GM21529 (cell line): ENCODE measurements around the gene CPNE4.
A peak's percentile ranks its signal among the peaks of the same experiment; 100 is the strongest.

ENCODE experiments used
- ATAC-seq: cut with Tn5 transposase; IDR thresholded peaks from one replicate; pipeline ENCODE4 v1.9.1; 2021; ENCODE audit not compliant: unreplicated experiment

The CPNE4 gene

DNA sequence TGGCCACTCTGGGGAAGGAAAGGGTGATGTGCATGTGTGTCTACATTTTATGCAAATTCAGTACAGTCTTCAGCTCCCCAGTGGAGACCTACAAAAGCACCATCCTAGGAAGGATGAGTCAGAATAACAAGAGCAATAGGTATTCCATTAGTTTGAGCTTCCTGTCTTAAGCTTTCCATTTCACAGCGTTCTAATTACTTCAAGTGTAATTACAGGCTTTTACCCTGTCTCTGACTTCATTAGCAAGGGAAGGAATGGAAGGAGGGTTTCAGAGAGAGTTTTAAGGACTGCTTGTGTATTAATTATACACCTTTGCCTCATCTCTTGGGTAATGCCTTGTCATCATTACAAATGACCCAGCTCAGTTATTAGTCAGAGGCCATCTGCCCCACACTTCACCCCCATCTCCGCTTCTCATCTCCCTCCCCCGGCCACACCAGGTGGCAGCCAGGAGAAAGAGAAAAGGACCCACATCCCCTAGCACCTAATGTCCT lies 329.2 kb downstream of the CPNE4 start:
- peak; percentile 85 for ATAC-seq

DNA sequence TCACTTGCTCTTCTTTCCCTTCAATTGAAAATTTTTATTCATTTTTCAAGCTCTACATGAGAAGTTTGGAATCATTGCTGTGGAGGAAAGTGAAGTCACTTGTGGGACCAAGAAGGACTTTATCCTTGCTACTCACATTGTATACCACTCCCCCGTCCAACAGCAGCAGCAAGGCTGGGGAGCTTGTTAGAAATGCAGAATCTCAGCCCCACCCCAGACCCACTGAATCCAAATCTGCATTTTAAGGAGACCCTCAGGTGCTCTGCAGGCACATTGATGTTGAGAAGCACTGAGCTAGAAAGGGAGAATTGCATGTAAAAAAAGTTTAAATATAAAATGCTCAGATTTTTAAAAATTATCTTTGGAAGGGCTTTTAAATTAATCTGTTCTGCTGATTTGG lies 329.7 kb downstream of the CPNE4 start:
- ATAC-seq = no peak

DNA sequence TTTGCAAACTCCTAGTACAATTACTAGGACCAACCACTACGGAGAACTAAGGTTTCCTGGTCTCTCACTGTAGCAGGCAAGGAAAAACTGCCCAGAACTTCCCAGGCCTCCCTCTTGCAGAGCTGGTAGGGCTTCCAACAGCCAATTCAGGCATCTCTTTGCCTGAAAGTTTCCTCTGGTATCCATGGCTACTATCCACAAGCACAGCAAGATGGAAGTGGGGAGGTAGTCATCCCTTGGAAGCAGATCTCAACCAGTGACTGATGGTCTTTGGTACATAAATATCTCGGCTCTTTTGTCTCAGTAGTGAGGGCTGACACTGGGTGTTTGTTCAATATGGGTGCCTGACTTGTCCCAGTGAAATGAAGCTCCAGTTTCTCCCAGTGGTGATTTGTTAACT lies 330.7 kb downstream of the CPNE4 start:
- no peak for ATAC-seq

DNA sequence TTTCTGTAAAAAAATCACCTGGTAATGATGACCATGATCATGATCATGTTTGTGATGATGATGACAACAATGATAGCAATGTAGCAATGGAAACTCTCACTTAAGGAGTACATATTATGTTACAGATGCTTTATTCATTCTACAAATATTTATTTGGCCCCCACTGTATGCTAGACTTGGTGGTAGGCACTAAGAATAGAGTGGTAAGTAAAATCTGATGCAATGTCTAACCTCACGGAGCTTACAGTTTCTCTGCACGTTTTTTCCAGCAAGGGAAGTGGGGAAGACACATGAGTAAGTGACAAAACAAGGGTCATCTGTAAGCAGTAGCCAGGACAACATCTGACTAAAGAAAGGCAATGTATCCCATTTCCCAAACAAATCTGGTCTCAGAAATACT lies 332.7 kb downstream of the CPNE4 start:
- ATAC-seq = no peak

DNA sequence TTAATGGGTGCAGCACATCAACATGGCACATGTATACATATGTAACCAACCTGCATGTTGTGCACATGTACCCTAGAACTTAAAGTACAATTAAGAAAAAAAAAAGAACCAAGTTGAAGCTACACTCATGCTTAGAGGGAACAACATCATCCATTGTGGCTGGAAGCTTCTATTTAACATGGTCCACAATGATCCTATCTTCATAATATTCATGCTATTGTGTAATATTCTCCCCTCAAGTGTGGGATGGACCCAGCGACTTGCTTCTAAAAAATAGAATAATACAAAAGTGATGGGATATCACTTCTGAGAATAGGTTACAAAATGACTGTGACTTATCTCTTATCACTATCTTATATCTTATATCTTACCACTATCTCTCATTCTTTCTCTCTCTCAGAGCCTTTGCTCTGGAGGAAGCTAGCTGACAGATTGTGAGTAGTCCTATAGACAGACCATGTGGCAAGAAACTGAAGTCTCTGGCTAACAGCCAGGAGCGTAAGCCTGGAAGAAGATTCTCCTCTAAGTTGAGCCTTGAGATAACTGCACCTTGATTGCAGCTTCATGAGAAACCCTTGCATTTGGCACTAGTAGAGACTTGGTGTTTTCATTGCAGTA lies 333.6 kb downstream of the CPNE4 start:
- ATAC-seq = no peak

DNA sequence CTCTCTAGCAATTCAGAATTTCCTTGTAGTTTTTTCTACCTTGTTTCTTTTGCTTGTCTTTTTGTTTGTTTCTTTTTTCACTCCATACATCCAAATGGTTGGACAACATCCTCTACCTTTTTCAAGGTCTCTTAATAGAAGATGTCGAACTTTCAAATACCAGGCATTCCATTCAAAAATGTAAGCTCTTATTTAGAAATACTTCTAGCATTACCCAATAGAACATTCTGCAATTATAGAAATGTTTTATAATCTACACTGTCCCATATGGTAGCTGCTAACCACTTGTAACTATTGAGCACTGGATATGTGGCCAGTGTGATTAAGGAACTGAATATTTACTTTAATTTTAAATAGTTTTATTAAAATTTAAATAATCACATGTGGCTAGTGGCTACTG lies 335.8 kb downstream of the CPNE4 start:
- no peak for ATAC-seq

DNA sequence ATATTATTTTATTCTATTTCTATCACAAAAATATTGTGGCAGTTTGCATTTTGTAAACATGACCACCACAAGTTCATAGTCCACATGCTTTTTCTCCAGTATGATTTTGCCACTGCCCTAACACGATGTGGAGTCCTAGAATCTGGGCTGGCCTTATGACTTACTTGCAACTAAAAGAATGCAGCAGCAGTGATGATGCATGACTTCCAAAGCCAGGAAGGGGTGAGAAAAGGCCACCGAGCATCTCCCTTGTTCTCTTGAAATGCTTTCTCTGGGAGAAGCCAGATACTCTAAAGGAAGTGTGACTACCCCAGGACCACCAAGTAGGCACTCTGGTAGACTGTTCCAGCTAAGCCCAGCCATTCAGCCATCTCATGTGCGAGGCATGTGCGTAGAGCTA lies 340.4 kb downstream of the CPNE4 start:
- ATAC-seq = no peak

DNA sequence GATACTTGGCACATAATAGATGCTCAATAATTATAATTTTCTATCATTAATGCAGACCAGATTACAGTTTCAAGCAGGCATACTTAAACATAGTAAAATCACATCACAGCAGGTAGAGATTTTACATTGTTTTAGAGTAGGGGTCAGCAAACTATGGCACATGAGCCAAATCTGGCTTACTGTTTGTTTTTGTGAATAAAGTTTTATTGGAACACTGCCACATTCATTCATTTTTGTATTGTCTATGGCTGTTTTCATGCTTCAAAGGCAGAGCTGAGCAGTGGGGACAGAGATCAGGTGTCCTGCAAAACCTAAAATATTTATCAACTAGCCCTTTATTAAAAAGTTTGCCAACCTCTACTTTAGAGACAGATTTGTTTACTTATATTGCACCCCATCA lies 342.5 kb downstream of the CPNE4 start:
- ATAC-seq = no peak

DNA sequence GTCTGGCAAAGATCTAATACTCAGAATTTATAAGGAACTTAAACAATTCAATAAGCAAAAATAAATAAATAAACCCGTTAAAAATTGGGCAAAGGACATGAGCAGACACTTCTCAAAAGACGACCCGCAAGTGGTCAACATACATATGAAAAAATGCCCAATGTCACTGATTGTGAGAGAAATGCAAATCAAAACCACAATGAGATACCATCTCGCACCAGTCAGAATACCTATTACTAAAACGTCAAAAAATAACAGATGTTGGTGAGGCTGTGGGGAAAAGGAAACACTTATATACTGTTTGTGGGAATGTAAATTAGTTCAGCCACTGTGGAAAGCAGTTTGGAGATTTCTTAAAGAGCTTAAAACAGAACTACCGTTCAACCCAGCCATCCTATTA lies 344.0 kb downstream of the CPNE4 start:
- ATAC-seq = peak; percentile 43

DNA sequence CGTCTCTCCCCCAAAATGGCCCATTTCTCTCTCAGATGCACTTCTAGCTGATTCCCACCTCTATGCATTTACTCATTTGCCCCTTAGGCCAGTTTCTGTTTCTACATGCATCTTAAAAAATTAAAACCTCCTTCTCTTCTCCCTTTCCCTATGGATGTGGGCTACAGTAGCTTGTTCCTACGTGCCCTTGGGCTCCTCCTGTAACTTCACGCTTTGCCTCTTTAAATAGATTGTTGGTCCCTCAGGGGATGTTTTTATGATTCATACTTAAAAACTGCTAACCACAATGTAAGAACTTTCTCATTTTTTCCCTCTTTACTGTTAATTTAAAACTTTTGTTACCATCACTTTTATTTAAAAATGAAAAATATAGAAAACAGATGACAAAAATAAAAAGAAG lies 346.4 kb downstream of the CPNE4 start:
- ATAC-seq = no peak

DNA sequence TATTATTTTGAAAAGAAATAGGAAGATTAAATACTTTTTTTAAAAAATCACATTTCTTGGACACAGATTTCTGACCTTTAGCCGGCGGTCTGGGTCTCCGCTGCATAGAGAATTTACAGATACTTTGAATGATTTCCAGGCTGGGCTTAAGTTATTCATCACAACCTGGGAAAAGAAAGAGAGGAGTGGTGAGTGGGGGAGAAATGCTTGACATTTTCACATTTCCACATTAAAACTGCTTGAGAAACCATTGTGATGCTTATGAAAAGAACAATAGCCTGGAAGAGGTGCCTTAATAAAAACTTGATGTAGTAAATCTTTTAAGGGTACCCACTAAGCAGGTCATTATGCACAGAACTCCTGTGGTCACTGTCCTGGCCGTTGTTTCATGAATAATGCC lies 365.2 kb downstream of the CPNE4 start:
- no peak for ATAC-seq

DNA sequence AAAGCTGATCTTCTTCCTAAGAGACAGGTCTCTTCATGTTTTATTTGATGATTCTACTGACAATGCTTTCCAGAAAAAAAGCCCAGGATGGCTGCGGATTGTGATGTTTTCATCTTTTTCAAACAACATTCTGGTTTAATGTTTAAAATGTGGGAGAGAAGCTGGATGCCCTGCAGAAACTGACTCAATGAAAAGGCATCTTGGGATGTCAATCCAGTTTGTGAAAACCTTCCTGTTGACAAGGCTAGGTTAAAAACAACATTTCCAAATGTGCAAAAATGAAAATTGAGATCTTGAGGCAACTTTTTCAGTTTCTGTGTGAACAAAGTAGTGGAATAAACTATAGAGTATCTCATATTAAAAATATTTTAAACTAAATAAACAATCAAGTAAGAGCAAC lies 376.0 kb downstream of the CPNE4 start:
- ATAC-seq = no peak

DNA sequence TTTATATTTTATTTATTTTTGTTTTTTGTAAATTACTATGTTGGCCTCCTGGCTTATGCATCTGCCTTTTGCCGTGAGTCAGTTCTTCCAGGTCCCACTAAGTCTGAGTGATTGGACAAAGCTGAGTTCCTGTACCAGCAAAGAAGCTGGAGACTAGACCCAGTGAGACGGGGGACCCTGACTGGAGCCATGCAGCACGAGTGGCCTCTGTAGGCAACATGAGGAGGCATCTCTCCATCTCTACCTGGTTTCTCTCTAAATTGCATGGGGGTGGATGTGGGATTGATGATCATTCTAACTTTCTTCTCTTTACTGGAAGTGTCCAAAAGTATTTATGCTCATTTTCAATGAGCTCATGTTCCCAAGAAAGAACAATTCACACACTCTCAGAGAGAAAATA lies 376.7 kb downstream of the CPNE4 start:
- no peak for ATAC-seq

DNA sequence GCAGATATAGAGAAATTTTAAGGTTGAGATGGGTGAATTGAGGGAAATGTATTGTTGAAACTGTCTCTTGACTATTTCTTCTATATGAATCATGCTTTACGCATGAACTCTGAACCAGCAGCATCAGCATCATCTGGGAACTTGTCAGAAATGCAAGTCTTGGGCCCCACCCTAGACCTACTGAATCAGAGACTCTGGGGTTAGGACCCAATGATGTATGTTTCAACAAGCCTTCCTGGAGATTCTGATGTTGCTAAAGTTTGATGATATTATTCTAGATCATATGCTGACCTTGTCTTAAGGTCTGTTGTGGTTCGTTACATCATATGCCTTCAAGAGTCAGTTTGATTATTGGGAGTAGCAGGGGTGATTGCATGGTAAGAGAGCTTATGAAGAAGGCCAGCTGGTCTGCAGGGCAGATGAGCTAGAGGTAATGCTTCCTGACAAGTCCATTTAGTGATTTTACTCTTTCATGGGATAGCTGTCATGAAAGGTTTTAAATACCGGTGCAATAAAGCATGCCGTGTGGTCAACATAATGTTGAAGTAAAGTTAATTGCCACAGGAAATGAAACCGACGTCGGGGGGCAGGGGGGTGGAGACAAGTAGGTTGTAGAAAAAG lies 379.6 kb downstream of the CPNE4 start:
- ATAC-seq = no peak

DNA sequence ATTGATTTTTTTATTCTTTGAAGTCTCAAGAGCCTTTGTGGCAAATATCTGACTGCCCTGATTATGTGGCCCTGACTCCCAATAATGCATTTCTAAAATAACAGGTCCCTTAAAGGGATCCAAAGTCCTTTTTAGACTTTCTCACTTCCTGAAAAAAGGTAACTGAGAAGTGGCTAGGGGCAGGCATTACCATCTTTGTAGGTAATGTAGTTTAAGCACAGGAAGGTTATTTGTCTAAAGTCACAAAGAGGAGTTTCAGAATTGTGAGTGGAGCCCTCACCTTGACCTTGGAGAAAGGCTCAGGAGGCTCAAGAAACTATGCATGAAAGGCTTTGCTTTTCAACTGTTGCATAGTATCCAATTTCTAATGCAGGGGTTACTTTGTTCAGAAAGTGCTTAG lies 389.2 kb downstream of the CPNE4 start:
- ATAC-seq = peak; percentile 57

DNA sequence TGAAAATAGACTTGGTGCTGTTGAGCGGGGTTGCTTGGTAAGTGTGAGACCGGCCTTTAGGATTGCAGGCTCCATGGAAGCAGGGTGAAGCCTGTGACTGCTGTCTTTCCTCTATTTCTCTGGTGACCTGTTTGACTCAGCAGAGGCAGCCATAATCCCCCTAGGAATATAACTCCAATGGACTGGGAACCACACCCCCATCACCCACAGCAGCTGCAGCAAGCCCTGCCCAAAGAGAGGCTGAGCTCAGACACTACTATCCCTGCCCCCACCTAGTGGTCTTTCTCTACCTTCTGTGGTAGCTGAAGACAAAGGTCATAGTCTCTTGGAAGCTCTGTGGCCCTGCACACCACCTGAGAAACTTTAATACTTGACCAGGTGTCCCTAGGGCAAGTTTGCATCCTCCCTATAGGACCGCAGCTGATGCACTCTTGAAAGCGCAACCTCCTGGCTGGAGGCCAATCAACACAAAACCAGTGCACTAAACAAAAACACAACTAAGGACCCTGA lies 398.5 kb downstream of the CPNE4 start:
- no peak for ATAC-seq

DNA sequence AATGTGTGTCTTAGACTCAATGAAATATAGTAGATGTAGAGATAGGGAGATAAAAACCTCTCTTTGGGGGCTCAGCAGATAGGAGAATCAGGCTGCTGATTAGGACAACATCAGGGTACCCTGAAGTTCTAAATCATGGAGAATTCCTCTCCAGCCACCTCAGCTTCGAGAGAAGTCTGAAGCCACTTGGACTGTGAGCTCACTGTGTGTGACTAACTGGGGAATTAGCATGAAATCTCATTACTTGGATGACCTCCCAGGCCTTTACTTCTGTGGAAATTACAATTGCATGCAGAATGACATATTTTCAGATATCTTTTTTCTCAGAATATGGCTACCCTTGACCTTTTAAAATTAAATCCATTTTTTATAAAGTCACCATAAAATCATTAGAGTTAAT lies 404.0 kb downstream of the CPNE4 start:
- ATAC-seq = no peak

DNA sequence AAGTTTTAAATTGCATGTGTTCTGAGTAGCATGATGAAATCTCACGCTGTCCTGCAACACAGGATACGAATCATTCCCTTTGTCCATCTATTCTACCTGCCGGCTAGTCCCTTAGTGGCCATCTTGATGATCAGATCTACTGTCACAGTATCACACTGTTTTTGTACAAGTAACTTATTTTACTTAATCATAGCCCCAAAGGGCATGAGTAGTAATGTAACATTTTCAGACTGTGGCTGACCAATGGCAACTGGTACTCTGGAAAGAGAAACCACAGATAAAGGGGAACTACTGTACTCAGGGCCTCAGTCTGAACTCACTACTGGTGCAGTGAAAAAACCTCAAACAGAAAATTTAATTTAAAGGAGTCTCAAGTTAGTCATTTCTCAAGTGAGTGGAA lies 404.7 kb downstream of the CPNE4 start:
- ATAC-seq = peak; percentile 98

DNA sequence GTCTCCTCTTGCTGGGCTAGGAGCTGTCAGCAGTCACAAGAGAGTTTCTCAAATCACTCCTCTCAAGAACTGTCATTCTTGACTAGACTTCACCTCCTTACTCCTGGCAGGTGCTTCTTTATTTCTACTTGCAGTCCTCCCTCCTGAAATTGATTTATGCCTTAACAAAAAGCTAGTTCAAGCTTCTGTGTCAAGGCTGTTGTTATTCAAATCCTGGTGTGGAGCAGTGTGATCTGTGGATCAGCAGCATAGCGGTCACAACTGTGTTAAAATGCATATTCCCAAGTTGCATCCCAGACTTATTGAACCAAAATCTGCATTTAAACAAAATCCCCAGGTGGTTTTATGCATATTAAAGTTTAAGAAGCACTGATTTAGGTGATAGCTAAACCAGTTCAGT lies 411.4 kb downstream of the CPNE4 start:
- ATAC-seq = no peak

DNA sequence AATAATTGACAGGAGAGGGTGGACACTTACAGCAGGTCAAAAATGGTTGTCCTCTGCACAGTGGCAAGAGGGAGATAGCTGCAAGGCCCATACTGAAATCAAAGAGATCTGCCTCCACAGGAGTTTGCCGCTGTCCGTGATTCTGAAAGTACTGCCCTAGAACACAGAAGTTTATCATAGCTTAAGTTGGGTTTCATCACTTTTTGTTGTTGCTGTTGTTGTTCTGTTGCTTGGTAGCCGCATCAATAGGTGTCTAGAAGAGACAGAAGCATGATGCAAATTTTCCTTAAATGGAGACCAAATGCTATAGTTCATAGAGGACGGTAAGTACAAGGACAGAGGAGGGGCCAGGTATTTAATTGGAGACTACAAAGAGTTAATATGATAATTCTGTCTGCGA lies 412.1 kb downstream of the CPNE4 start:
- ATAC-seq = no peak

DNA sequence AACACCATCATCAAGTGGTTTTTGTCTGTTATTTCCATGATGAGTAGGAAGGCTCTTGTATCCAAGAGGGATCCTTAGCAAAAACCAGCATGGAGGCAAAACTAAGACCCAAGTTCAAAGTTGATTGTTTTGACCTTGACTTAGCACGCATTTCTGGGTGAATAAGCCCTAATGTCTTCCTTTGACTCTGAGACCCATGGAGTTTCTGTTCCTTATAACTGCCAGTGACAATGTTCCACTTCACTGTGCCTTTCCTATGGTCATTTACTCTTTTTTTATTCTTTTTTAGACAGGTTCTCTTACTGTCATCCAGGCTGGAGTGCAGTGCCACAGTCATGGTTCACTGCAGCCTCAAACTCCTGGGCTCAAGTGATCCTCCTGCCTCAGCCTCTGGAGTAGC lies 413.8 kb downstream of the CPNE4 start:
- peak; percentile 66 for ATAC-seq

DNA sequence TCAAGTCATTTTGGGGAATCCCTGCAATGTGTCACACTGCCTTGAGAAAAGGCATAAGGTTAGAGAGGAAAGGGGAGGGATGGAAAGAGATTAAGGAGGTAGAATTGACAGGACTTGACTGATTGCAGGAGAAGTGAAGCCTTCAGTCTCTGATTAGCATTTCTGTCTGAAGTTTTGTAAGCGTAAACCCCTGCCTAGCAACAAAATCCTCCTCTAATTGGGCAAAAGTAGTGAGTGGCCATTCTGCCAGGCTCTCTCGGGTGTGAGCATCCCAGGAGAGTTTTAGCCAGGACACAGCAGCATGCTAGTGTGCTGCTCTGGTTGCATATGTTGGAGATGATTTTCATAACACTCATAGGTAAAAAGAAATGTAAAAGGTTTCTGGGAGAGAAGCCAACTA lies 415.0 kb downstream of the CPNE4 start:
- no peak for ATAC-seq

DNA sequence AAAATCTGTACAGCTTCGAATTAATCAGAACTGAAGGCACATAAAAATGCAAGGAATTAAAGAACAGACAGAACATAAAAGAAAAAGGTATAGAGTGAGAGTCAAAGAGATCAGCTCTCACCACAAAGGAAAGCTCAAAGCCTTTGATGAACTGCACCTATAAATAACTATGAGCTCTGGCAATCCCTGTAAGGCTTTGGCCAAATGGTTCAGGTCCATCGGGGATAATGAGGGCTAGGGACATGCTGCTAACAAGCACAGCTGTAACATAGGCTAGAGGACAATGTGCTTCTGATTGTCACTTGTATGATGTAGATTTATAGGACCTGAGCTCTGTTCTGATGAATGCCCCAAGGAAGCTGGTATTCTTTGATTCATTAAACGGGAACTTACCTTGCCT lies 418.1 kb downstream of the CPNE4 start:
- no peak for ATAC-seq
